CD14-positive monocyte (primary cell): ENCODE data around the gene TMEM120B. TPM values are rescaled to one million over a fixed set of nuclear protein-coding genes. Genes with fewer than 3 reads are reported as not detected.

Experiments
- DNase-seq, 3 donors: peaks; one replicate each; pipeline ENCODE4 v3.0.0-alpha.2; 2011 to 2022
- H2AFZ ChIP-seq: 2 replicates; pipeline ENCODE4 v1.6.0; 2012; ENCODE audit warnings: mild to moderate bottlenecking, low read depth, low read length, inconsistent platforms; ENCODE audit not compliant: insufficient read depth, poor library complexity, severe bottlenecking
- H3K27ac ChIP-seq, 2 donors: 1 replicate in 1 of 2; 2 replicates in 1 of 2; pipeline ENCODE4 v1.5.1; 2012 to 2013; ENCODE audit warnings: low read length in 2 of 2, control low read depth in 1 of 2, inconsistent platforms in 1 of 2, low read depth in 1 of 2, mild to moderate bottlenecking in 1 of 2
- H3K27me3 ChIP-seq, 2 donors: one replicate each; pipeline versions ENCODE4 v1.6.0 to v1.6.1; 2011 to 2013; ENCODE audit warnings: low read length in 2 of 2; ENCODE audit not compliant: control insufficient read depth in 2 of 2, insufficient read depth in 2 of 2
- H3K36me3 ChIP-seq, 2 donors: replicated peaks in 1 of 2; 1 replicate in 1 of 2; 2 replicates in 1 of 2; pipeline versions ENCODE4 v1.5.1 to v1.6.1; 2012 to 2013; ENCODE audit warnings: low read length in 2 of 2, control low read depth in 1 of 2, inconsistent platforms in 1 of 2, mild to moderate bottlenecking in 1 of 2; ENCODE audit not compliant: insufficient read depth in 2 of 2, control insufficient read depth in 1 of 2
- H3K4me1 ChIP-seq, 2 donors: 1 replicate in 1 of 2; 2 replicates in 1 of 2; pipeline versions ENCODE4 v1.5.1 to v1.6.1; 2012 to 2013; ENCODE audit warnings: low read length in 2 of 2, control low read depth in 1 of 2, inconsistent platforms in 1 of 2, mild to moderate bottlenecking in 1 of 2, moderate library complexity in 1 of 2; ENCODE audit not compliant: insufficient read depth in 2 of 2, control insufficient read depth in 1 of 2
- H3K4me2 ChIP-seq: replicated peaks from 2 replicates; pipeline ENCODE3; 2012; ENCODE audit warnings: low read length, moderate library complexity, mild to moderate bottlenecking; ENCODE audit not compliant: poor library complexity, severe bottlenecking; ENCODE audit errors: extremely low read depth
- H3K4me3 ChIP-seq, 3 experiments: fragments of 200-600 bp in 1 of 3; sonication (generic) in 1 of 3; replicated peaks in 1 of 3; 1 replicate in 2 of 3; 2 replicates in 1 of 3; pipeline ENCODE4 v1.5.1; 2011 to 2013; ENCODE audit warnings: low read length in 3 of 3, mild to moderate bottlenecking in 3 of 3, control low read depth in 2 of 3, low read depth in 2 of 3, inconsistent platforms in 1 of 3, moderate library complexity in 1 of 3
- H3K79me2 ChIP-seq: 2 replicates; pipeline ENCODE4 v1.6.0; 2012; ENCODE audit warnings: mild to moderate bottlenecking, control low read depth, inconsistent platforms, low read length, moderate library complexity; ENCODE audit not compliant: insufficient read depth
- H3K9ac ChIP-seq: 2 replicates; pipeline ENCODE4 v1.6.0; 2017; ENCODE audit warnings: low read length, mild to moderate bottlenecking; ENCODE audit not compliant: insufficient read depth, poor library complexity, severe bottlenecking
- H3K9me3 ChIP-seq, 2 donors: replicated peaks in 1 of 2; 1 replicate in 1 of 2; 2 replicates in 1 of 2; pipeline versions ENCODE4 v1.5.1 to v1.6.1; 2012 to 2013; ENCODE audit warnings: low read length in 2 of 2, control low read depth in 1 of 2; ENCODE audit not compliant: control insufficient read depth in 1 of 2, insufficient read depth in 1 of 2
- H4K20me1 ChIP-seq: 2 replicates; pipeline ENCODE4 v1.6.0; 2012; ENCODE audit warnings: mild to moderate bottlenecking, low read length, control low read depth, moderate library complexity; ENCODE audit not compliant: insufficient read depth
- H3K27ac Mint-ChIP-seq, 7 donors: one replicate each; pipeline ENCODE4 v1.8.0; 2020; ENCODE audit warnings: mild to moderate bottlenecking in 7 of 7, mixed read lengths in 7 of 7, moderate library complexity in 6 of 7, inconsistent platforms in 2 of 7
- H3K27me3 Mint-ChIP-seq, 3 donors: one replicate each; pipeline ENCODE4 v1.8.0; 2021 to 2022; ENCODE audit warnings: low read depth in 3 of 3, mild to moderate bottlenecking in 3 of 3, mixed read lengths in 3 of 3, moderate library complexity in 3 of 3, inconsistent platforms in 1 of 3
- H3K36me3 Mint-ChIP-seq, 2 donors: one replicate each; pipeline ENCODE4 v1.8.0; 2020; ENCODE audit warnings: mixed read lengths in 2 of 2, inconsistent platforms in 1 of 2, mild to moderate bottlenecking in 1 of 2
- H3K4me1 Mint-ChIP-seq: one replicate; pipeline ENCODE4 v1.8.0; 2020; ENCODE audit warnings: mild to moderate bottlenecking, mixed read lengths
- H3K4me3 Mint-ChIP-seq, 2 donors: one replicate each; pipeline ENCODE4 v1.8.0; 2020; ENCODE audit warnings: mild to moderate bottlenecking in 2 of 2, mixed read lengths in 2 of 2, moderate library complexity in 1 of 2
- H3K9me3 Mint-ChIP-seq, 7 donors: one replicate each; pipeline ENCODE4 v1.8.0; 2020 to 2022; ENCODE audit warnings: mixed read lengths in 7 of 7, mild to moderate bottlenecking in 6 of 7, moderate library complexity in 6 of 7, inconsistent platforms in 2 of 7
- WGBS: methylation state at CpG from one replicate; pipeline ENCODE4 v1.1.5; 2013; ENCODE audit warnings: missing lambda C conversion rate; ENCODE audit not compliant: insufficient coverage; 5-methylcytosine and 5-hydroxymethylcytosine counted together
- intact Hi-C, 2 donors: fragments of 100-400 bp; cut with micrococcal nuclease; formaldehyde crosslinking; loops; one replicate each; pipeline versions ENCODE4 v1.15.0 to v1.15.1; 2023
- polyA plus RNA-seq, 3 donors: library from polyadenylated mRNA; depleted of rRNA in 1 of 3; unstranded in 2 of 3; stranded (reverse) in 1 of 3; fragments of 300-500 nt in 2 of 3; fragments of >200 nt in 1 of 3; fragmentation: Illumina TruSeq in 2 of 3; gene quantifications; 1 replicate in 2 of 3; 2 replicates in 1 of 3; pipeline ENCODE4 v1.2.3, GENCODE V29; 2012 to 2021
- TF ChIP-seq, protein P1 (sequence below): fragments of 200-600 bp; IDR thresholded peaks from one replicate; pipeline ENCODE4 v1.8.0; 2022; ENCODE audit warnings: antibody characterized with exemption, mild to moderate bottlenecking

Gene TMEM120B
- polyA plus RNA-seq, 3 donors, result 0.65 to 2.4 (median 1.1) TPM

DNA sequence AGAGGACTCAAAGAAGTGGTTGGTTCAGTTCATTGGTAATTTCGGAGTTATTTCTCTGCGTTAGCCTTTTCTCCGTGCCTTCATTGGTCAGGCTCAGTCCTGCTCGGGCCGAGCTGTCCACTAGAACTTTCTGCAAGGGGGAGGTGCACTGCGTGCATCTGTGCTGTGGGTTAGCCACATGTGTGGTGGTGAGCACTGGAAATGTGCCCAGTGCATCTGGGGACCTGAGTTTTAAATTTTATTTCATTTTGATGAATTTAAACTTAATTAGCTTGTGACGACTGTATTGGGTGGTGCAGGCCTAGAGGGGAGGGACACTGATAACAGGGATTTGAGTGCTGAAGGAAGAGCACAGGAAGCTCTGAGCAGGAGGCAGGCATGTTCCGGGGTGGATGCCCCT lies 115.8 kb downstream of the TMEM120B start:
- Histone ChIP-seq H3K9ac (no peak overlapping the region), H3K27ac (no peak overlapping the region), H3K4me1 (peaks cover 12 to 17% of the 10 kb centered on the region in 2 donors), H3K27me3 (no peaks in the 10 kb centered on the region), H3K9me3 (no peaks in the 10 kb centered on the region), H2AFZ (no peak overlapping the region), H3K79me2 (peaks cover 17% of the 10 kb centered on the region), H3K4me3 (no peak overlapping the region), H3K4me2 (no peak overlapping the region), H4K20me1 (peaks cover 94% of the 10 kb centered on the region), H3K36me3 (peaks cover 79 to 95% of the 10 kb centered on the region in 2 donors)
- Mint-ChIP-seq H3K36me3 (peaks cover 78 to 95% of the 10 kb centered on the region in 2 donors), H3K9me3 (no peaks in the 10 kb centered on the region), H3K4me1 (peaks cover 18% of the 10 kb centered on the region), H3K27me3 (peaks cover 0 to 3% (median 0%) of the 10 kb centered on the region in 3 donors), H3K4me3 (no peak overlapping the region), H3K27ac (peak overlapping the region in 4 of 7 donors; percentile 3 to 73 (median 36))
- TF ChIP-seq, protein P1, sequence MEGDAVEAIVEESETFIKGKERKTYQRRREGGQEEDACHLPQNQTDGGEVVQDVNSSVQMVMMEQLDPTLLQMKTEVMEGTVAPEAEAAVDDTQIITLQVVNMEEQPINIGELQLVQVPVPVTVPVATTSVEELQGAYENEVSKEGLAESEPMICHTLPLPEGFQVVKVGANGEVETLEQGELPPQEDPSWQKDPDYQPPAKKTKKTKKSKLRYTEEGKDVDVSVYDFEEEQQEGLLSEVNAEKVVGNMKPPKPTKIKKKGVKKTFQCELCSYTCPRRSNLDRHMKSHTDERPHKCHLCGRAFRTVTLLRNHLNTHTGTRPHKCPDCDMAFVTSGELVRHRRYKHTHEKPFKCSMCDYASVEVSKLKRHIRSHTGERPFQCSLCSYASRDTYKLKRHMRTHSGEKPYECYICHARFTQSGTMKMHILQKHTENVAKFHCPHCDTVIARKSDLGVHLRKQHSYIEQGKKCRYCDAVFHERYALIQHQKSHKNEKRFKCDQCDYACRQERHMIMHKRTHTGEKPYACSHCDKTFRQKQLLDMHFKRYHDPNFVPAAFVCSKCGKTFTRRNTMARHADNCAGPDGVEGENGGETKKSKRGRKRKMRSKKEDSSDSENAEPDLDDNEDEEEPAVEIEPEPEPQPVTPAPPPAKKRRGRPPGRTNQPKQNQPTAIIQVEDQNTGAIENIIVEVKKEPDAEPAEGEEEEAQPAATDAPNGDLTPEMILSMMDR, result no peak
- WGBS, result 99% methylated on average over 6 of the region's 8 CpGs
- intact Hi-C loops, result no loop called here
- no peak for DNase-seq

- H3K4me1 Mint-ChIP-seq, result peaks cover 18% of the 10 kb centered on the region
- H3K27ac ChIP-seq, result peak overlapping the region in 1 of 2 donors; percentile 2
- peaks cover 12 to 17% of the 10 kb centered on the region in 2 donors for H3K4me1 ChIP-seq
- H3K9ac ChIP-seq, result no peak overlapping the region
- TF ChIP-seq, protein P1, result no peak
- H3K79me2 ChIP-seq, result peaks cover 12% of the 10 kb centered on the region
- H3K27ac Mint-ChIP-seq, result peak overlapping the region in 6 of 7 donors; percentile 3 to 77 (median 46)
- peaks cover 0 to 3% (median 0%) of the 10 kb centered on the region in 3 donors for H3K27me3 Mint-ChIP-seq
- no peak overlapping the region for H2AFZ ChIP-seq
- no peak overlapping the region for H3K4me3 ChIP-seq
- H3K4me3 Mint-ChIP-seq, result no peak overlapping the region
- H4K20me1 ChIP-seq, result peaks cover 89% of the 10 kb centered on the region
- H3K4me2 ChIP-seq, result no peak overlapping the region
- no peak for DNase-seq
- no peaks in the 10 kb centered on the region for H3K9me3 Mint-ChIP-seq
- H3K36me3 ChIP-seq, result peaks cover 74 to 89% of the 10 kb centered on the region in 2 donors
- no peaks in the 10 kb centered on the region for H3K9me3 ChIP-seq
- 97% methylated on average over 9 of the region's 9 CpGs for WGBS
- intact Hi-C loops, result no loop called here
- peaks cover 73 to 90% of the 10 kb centered on the region in 2 donors for H3K36me3 Mint-ChIP-seq
- H3K27me3 ChIP-seq, result no peaks in the 10 kb centered on the region
These were observed 116.3 kb downstream of the TMEM120B start for GRCh38 chr12:121828826-121829225.
